H9 (cell line): ENCODE results near the gene CHST14. TPM values are rescaled to one million over a fixed set of nuclear protein-coding genes. Genes with fewer than 3 reads are reported as not detected.

Experiments used
- DNase-seq: peaks from one replicate; pipeline ENCODE4 v3.0.0-alpha.2; 2017
- H2AFZ ChIP-seq: one replicate; pipeline ENCODE4 v1.6.1; 2013; ENCODE audit warnings: mild to moderate bottlenecking, low read length, control low read depth, moderate library complexity
- H2AK5ac ChIP-seq: 2 replicates; pipeline ENCODE4 v1.6.1; 2013; ENCODE audit warnings: low read length, control low read depth, mixed read lengths; ENCODE audit not compliant: insufficient read length
- H2BK120ac ChIP-seq: one replicate; pipeline ENCODE4 v1.6.1; 2013; ENCODE audit warnings: low read depth, mild to moderate bottlenecking, low read length, control low read depth, inconsistent platforms; ENCODE audit not compliant: poor library complexity, severe bottlenecking
- H2BK12ac ChIP-seq: 2 replicates; pipeline ENCODE4 v1.6.1; 2013; ENCODE audit warnings: low read length, control low read depth, mixed read lengths, low read depth; ENCODE audit not compliant: insufficient read length
- H2BK15ac ChIP-seq: 2 replicates; pipeline ENCODE4 v1.6.1; 2013; ENCODE audit warnings: low read depth, low read length, control low read depth
- H2BK20ac ChIP-seq: one replicate; pipeline ENCODE4 v1.6.1; 2013; ENCODE audit warnings: low read depth, mild to moderate bottlenecking, low read length, control low read depth, inconsistent platforms; ENCODE audit not compliant: poor library complexity, severe bottlenecking
- H2BK5ac ChIP-seq: 2 replicates; pipeline ENCODE4 v1.6.1; 2013; ENCODE audit warnings: low read length, control low read depth, mixed read lengths; ENCODE audit not compliant: insufficient read length
- H3K14ac ChIP-seq: 2 replicates; pipeline ENCODE4 v1.6.1; 2013; ENCODE audit warnings: low read length, control low read depth; ENCODE audit not compliant: insufficient read depth
- H3K18ac ChIP-seq: 2 replicates; pipeline ENCODE4 v1.6.1; 2013; ENCODE audit warnings: low read depth, mild to moderate bottlenecking, mixed read lengths, low read length, control low read depth; ENCODE audit not compliant: insufficient read length
- H3K23ac ChIP-seq: 2 replicates; pipeline ENCODE4 v1.6.1; 2013; ENCODE audit warnings: low read length, control low read depth, mixed read lengths, low read depth; ENCODE audit not compliant: insufficient read length
- H3K23me2 ChIP-seq: 2 replicates; pipeline ENCODE4 v1.6.1; 2013; ENCODE audit warnings: low read depth, mild to moderate bottlenecking, mixed read lengths, low read length, control low read depth; ENCODE audit not compliant: insufficient read length, poor library complexity, severe bottlenecking
- H3K27ac ChIP-seq: 2 replicates; pipeline ENCODE4 v1.5.1; 2013; ENCODE audit warnings: low read length, control low read depth, mixed read lengths, low read depth; ENCODE audit not compliant: insufficient read length
- H3K27me3 ChIP-seq: 2 replicates; pipeline ENCODE4 v1.6.1; 2013; ENCODE audit warnings: low read length, control low read depth, inconsistent platforms; ENCODE audit not compliant: insufficient read depth
- H3K4ac ChIP-seq: 2 replicates; pipeline ENCODE4 v1.6.1; 2013; ENCODE audit warnings: low read depth, mild to moderate bottlenecking, control low read depth, inconsistent platforms, low read length, moderate library complexity
- H3K4me1 ChIP-seq: 2 replicates; pipeline ENCODE4 v1.6.1; 2013; ENCODE audit warnings: low read length, control low read depth, inconsistent platforms; ENCODE audit not compliant: insufficient read depth
- H3K4me2 ChIP-seq: 2 replicates; pipeline ENCODE4 v1.6.1; 2013; ENCODE audit warnings: low read length, control low read depth, mixed read lengths; ENCODE audit not compliant: insufficient read length, insufficient read depth
- H3K56ac ChIP-seq: 2 replicates; pipeline ENCODE4 v1.6.1; 2013; ENCODE audit warnings: low read depth, mild to moderate bottlenecking, mixed read lengths, low read length, control low read depth; ENCODE audit not compliant: insufficient read length
- H3K79me1 ChIP-seq: 2 replicates; pipeline ENCODE4 v1.6.1; 2013; ENCODE audit warnings: low read depth, mild to moderate bottlenecking, moderate library complexity, low read length, control low read depth, inconsistent platforms; ENCODE audit not compliant: insufficient read depth, poor library complexity, severe bottlenecking
- H3K79me2 ChIP-seq: 2 replicates; pipeline ENCODE4 v1.6.1; 2013; ENCODE audit warnings: low read length, control low read depth, inconsistent platforms; ENCODE audit not compliant: insufficient read depth
- H3K9ac ChIP-seq: 2 replicates; pipeline ENCODE4 v1.6.1; 2013; ENCODE audit warnings: low read length, control low read depth, mixed read lengths; ENCODE audit not compliant: insufficient read length; ENCODE audit errors: extremely low read depth
- H3K9me3 ChIP-seq: one replicate; pipeline ENCODE4 v1.6.1; 2013; ENCODE audit warnings: low read depth, low read length, inconsistent platforms; ENCODE audit not compliant: control insufficient read depth
- H3T11ph ChIP-seq: one replicate; pipeline ENCODE4 v1.6.1; 2013; ENCODE audit warnings: mild to moderate bottlenecking, low read length, control low read depth, inconsistent platforms
- H4K20me1 ChIP-seq: one replicate; pipeline ENCODE4 v1.6.1; 2013; ENCODE audit not compliant: control insufficient read depth, insufficient read length, insufficient read depth
- H4K5ac ChIP-seq: 2 replicates; pipeline ENCODE4 v1.6.1; 2013; ENCODE audit warnings: low read depth, mild to moderate bottlenecking, mixed read lengths, low read length, control low read depth; ENCODE audit not compliant: insufficient read length
- H4K8ac ChIP-seq: replicated peaks from 2 replicates; pipeline ENCODE4 v1.6.1; 2013; ENCODE audit warnings: low read length, control low read depth, mixed read lengths, low read depth; ENCODE audit not compliant: insufficient read length
- H4K91ac ChIP-seq: 2 replicates; pipeline ENCODE4 v1.6.1; 2013; ENCODE audit warnings: low read depth, mild to moderate bottlenecking, moderate library complexity, mixed read lengths, low read length, control low read depth; ENCODE audit not compliant: insufficient read length
- H3K27ac Mint-ChIP-seq, 3 experiments: 2 replicates in 2 of 3; 3 replicates in 1 of 3; pipeline ENCODE4 v1.8.0; 2020 to 2021; ENCODE audit warnings: mixed read lengths in 3 of 3, mild to moderate bottlenecking in 1 of 3, moderate library complexity in 1 of 3
- H3K27me3 Mint-ChIP-seq: 2 replicates; pipeline ENCODE4 v1.8.0; 2021; ENCODE audit warnings: low read depth, mild to moderate bottlenecking, moderate library complexity, mixed read lengths
- H3K36me3 Mint-ChIP-seq, 3 experiments: 2 replicates in 2 of 3; 3 replicates in 1 of 3; pipeline ENCODE4 v1.8.0; 2020 to 2021; ENCODE audit warnings: low read depth in 3 of 3, mixed read lengths in 3 of 3; ENCODE audit not compliant: insufficient read depth in 1 of 3
- H3K4me1 Mint-ChIP-seq, 2 experiments: 2 replicates each; pipeline ENCODE4 v1.8.0; 2020; ENCODE audit warnings: mixed read lengths in 2 of 2
- H3K4me3 Mint-ChIP-seq, 2 experiments: 2 replicates in 1 of 2; 3 replicates in 1 of 2; pipeline ENCODE4 v1.8.0; 2020 to 2021; ENCODE audit warnings: mild to moderate bottlenecking in 2 of 2, mixed read lengths in 2 of 2, moderate library complexity in 1 of 2
- H3K9me3 Mint-ChIP-seq, 2 experiments: 2 replicates in 1 of 2; 3 replicates in 1 of 2; pipeline ENCODE4 v1.8.0; 2020; ENCODE audit warnings: mild to moderate bottlenecking in 2 of 2, mixed read lengths in 2 of 2, moderate library complexity in 1 of 2
- CTCF ChIP-seq: fragments of 200-600 bp; sonication (generic); conservative IDR thresholded peaks from 3 replicates; pipeline ENCODE4 v1.8.0; 2021; ENCODE audit warnings: antibody characterized with exemption, mild to moderate bottlenecking
- WGBS: extraction: QIAGEN DNeasy Blood & Tissue Kit; methylation state at CpG from one replicate; pipeline ENCODE4 v1.1.7; 2013; ENCODE audit warnings: missing lambda C conversion rate, low lambda C conversion rate, mixed read lengths; ENCODE audit not compliant: insufficient read length; ENCODE audit errors: extremely low coverage; 5-methylcytosine and 5-hydroxymethylcytosine counted together
- total RNA-seq: library from RNA; stranded (reverse); gene quantifications from 2 replicates; pipeline ENCODE4 v1.2.1, GENCODE V29; 2021

Gene CHST14
- total RNA-seq, 1 experiment from 2014 or later: 25.7 TPM

GRCh38 chr15:40477642-40478327 lies 7.0 kb downstream of the CHST14 start:
- H3K36me3 Mint-ChIP-seq: no peaks in the 10 kb centered on the region; a peak in 3 of 7 replicates
- Histone ChIP-seq H3K23ac (no peak overlapping the region), H2BK5ac (no peak overlapping the region), H3K56ac (no peak overlapping the region), H3K27me3 (no peaks in the 10 kb centered on the region), H2BK15ac (no peak overlapping the region), H3K4me2 (no peak overlapping the region), H4K5ac (no peak overlapping the region), H3K9ac (no peak overlapping the region), H3T11ph (no peak overlapping the region), H4K91ac (no peak overlapping the region), H3K4ac (no peak overlapping the region), H4K8ac (no peak overlapping the region), H4K20me1 (no peaks in the 10 kb centered on the region), H3K18ac (no peak overlapping the region), H3K79me2 (no peaks in the 10 kb centered on the region), H3K9me3 (no peaks in the 10 kb centered on the region), H2AFZ (no peak overlapping the region), H3K14ac (no peak overlapping the region), H2BK12ac (no peak overlapping the region), H2AK5ac (no peak overlapping the region), H3K27ac (no peak overlapping the region), H2BK120ac (no peak overlapping the region), H3K23me2 (no peaks in the 10 kb centered on the region), H2BK20ac (no peak overlapping the region), H3K79me1 (no peaks in the 10 kb centered on the region), H3K4me1 (no peaks in the 10 kb centered on the region)
- no peak for DNase-seq
- peaks cover 6% of the 10 kb centered on the region for H3K27me3 Mint-ChIP-seq
- peak overlapping the region in 2 of 3 experiments; percentile 31 to 34; a peak in 3 of 7 replicates for H3K27ac Mint-ChIP-seq
- H3K9me3 Mint-ChIP-seq: no peaks in the 10 kb centered on the region
- no CpG with 5 or more reads among the region's 5 CpGs for WGBS
- no peak for TF ChIP-seq CTCF
- H3K4me3 Mint-ChIP-seq: no peak overlapping the region; a peak in 1 of 5 replicates
- H3K4me1 Mint-ChIP-seq: peaks cover 27 to 28% of the 10 kb centered on the region in 2 experiments
